Stomach (tissue), 9 donors: ENCODE data around the gene LSG1. TPM values are rescaled to one million over a fixed set of nuclear protein-coding genes. Genes with fewer than 3 reads are reported as not detected.

Experiments
- DNase-seq, 2 donors: peaks; one replicate each; pipeline versions ENCODE4 v3.0.0 to v3.0.0-alpha.2; 2013 to 2019
- H3K27ac ChIP-seq, 5 donors: fragments of 200-600 bp in 4 of 5; sonication (generic) in 4 of 5; one replicate each; pipeline ENCODE4 v1.5.1; 2013 to 2019; ENCODE audit warnings: mild to moderate bottlenecking in 1 of 5, moderate library complexity in 1 of 5
- H3K27me3 ChIP-seq, 3 donors: fragments of 200-600 bp; sonication (generic); one replicate each; pipeline ENCODE4 v1.5.1; 2017 to 2019; ENCODE audit warnings: mixed run types in 1 of 3
- H3K36me3 ChIP-seq, 4 donors: fragments of 200-600 bp; sonication (generic); 1 replicate in 3 of 4; 2 replicates in 1 of 4; pipeline ENCODE4 v1.5.1; 2016 to 2019
- H3K4me1 ChIP-seq, 4 donors: fragments of 200-600 bp; sonication (generic); one replicate each; pipeline ENCODE4 v1.5.1; 2016 to 2019
- H3K4me3 ChIP-seq, 4 donors: fragments of 200-600 bp; sonication (generic) in 3 of 4; one replicate each; pipeline ENCODE4 v1.5.1; 2016 to 2019; ENCODE audit warnings: mild to moderate bottlenecking in 1 of 4
- H3K9me3 ChIP-seq, 4 donors: fragments of 200-600 bp; sonication (generic); one replicate each; pipeline ENCODE4 v1.5.1; 2016 to 2019
- CTCF ChIP-seq, 7 experiments: fragments of 450-650 bp in 4 of 7; fragments of 200-600 bp in 3 of 7; sonication (generic) in 3 of 7; IDR thresholded peaks; one replicate each; pipeline ENCODE4 v1.5.1; 2016 to 2019; ENCODE audit warnings: antibody characterized with exemption in 7 of 7, control low read depth in 2 of 7, mild to moderate bottlenecking in 1 of 7
- EP300 ChIP-seq: sonication (generic); formaldehyde crosslinking; IDR thresholded peaks from one replicate; pipeline ENCODE4 v1.6.1; 2017; ENCODE audit warnings: antibody characterized with exemption
- POLR2A ChIP-seq, 4 donors: fragments of 450-650 bp; IDR thresholded peaks; one replicate each; pipeline ENCODE4 v1.6.1; 2016; ENCODE audit warnings: antibody characterized with exemption in 4 of 4, control low read depth in 2 of 4, mild to moderate bottlenecking in 1 of 4, moderate library complexity in 1 of 4
- POLR2AphosphoS5 ChIP-seq, 3 donors: sonication (generic); formaldehyde crosslinking; IDR thresholded peaks; one replicate each; pipeline ENCODE4 v1.6.1; 2016; ENCODE audit warnings: antibody characterized with exemption in 3 of 3
- WGBS, 5 donors: extraction: QIAGEN DNeasy Blood & Tissue Kit in 3 of 5; methylation state at CpG; one replicate each; pipeline versions ENCODE4 v1.1.5 to v1.1.7; 2013 to 2018; 5-methylcytosine and 5-hydroxymethylcytosine counted together
- intact Hi-C: fragments of 100-400 bp; cut with DNase I; formaldehyde crosslinking; loops from one replicate; pipeline ENCODE4 v1.15.1; 2023; ENCODE audit warnings: low total_unique reads
- polyA plus RNA-seq, 3 donors: library from polyadenylated mRNA; stranded (reverse); fragments of 200-250 nt; gene quantifications; one replicate each; pipeline ENCODE4 v1.2.3, GENCODE V29; 2013
- total RNA-seq, 5 donors: library from RNA; depleted of rRNA; stranded (reverse); fragments of >200 nt; gene quantifications; one replicate each; pipeline versions ENCODE4 v1.1.0 to v1.2.3, GENCODE V29; 2014 to 2016
- donor health status: healthy with polysubstance abuse.
- donor health status: Bipolar disorder and iron deficiency.
- donor health status: healthy.

The LSG1 gene
- total and polyA plus RNA-seq, 8 donors = 7.2 to 240 (median 25.8) TPM

GRCh38 chr3:194612221-194612620 is 59.8 kb downstream of the LSG1 start:
- H3K27ac ChIP-seq = no peak overlapping the region

GRCh38 chr3:194610689-194611088 is 61.3 kb downstream of the LSG1 start:
- DNase-seq = no peak
- no peaks in the 10 kb centered on the region for H3K27me3 ChIP-seq
- peaks cover 0 to 19% (median 12%) of the 10 kb centered on the region in 4 donors for H3K36me3 ChIP-seq
- no peaks in the 10 kb centered on the region for H3K4me1 ChIP-seq
- intact Hi-C loops = no loop called here
- no peak overlapping the region for H3K27ac ChIP-seq
- TF ChIP-seq POLR2A (IDR thresholded peaks at IDR 0.05) = no peak
- TF ChIP-seq CTCF (IDR thresholded peaks at IDR 0.05) = no peak
- TF ChIP-seq POLR2AphosphoS5 (IDR thresholded peaks at IDR 0.05) = no peak
- no peak for TF ChIP-seq EP300
- no peaks in the 10 kb centered on the region for H3K9me3 ChIP-seq
- H3K4me3 ChIP-seq = no peak overlapping the region
- WGBS, 5 donors = 90 to 96% (median 96%) methylated on average over 3 of the region's 3 CpGs

More at GRCh38 chr3:194612221-194612620, 59.8 kb downstream of the LSG1 start:
- 73 to 82% (median 75%) methylated on average over 8 of the region's 8 CpGs for WGBS, 5 donors
- intact Hi-C loops = no loop called here
- TF ChIP-seq CTCF (IDR thresholded peaks at IDR 0.05) (no peak), POLR2AphosphoS5 (IDR thresholded peaks at IDR 0.05) (no peak), POLR2A (IDR thresholded peaks at IDR 0.05) (no peak), EP300 (no peak)
- Histone ChIP-seq H3K4me3 (no peak overlapping the region), H3K9me3 (no peaks in the 10 kb centered on the region), H3K4me1 (no peaks in the 10 kb centered on the region), H3K27me3 (no peaks in the 10 kb centered on the region), H3K36me3 (peaks cover 0 to 27% (median 17%) of the 10 kb centered on the region in 4 donors)
- no peak for DNase-seq

- no peaks in the 10 kb centered on the region for H3K4me1 ChIP-seq
Measured at GRCh38 chr3:194609601-194610000, 62.4 kb downstream of the LSG1 start.

GRCh38 chr3:194608981-194609380 is 63.0 kb downstream of the LSG1 start:
- 88 to 95% (median 92%) methylated on average over 9 of the region's 9 CpGs for WGBS, 5 donors
- Histone ChIP-seq H3K9me3 (no peaks in the 10 kb centered on the region), H3K27ac (no peak overlapping the region), H3K27me3 (no peaks in the 10 kb centered on the region), H3K4me1 (no peaks in the 10 kb centered on the region), H3K36me3 (peaks cover 0 to 11% (median 7%) of the 10 kb centered on the region in 4 donors), H3K4me3 (no peak overlapping the region)
- DNase-seq = no peak
- intact Hi-C loops = no loop called here
- TF ChIP-seq CTCF (IDR thresholded peaks at IDR 0.05) (no peak), POLR2A (IDR thresholded peaks at IDR 0.05) (no peak), EP300 (no peak), POLR2AphosphoS5 (IDR thresholded peaks at IDR 0.05) (no peak)

More at GRCh38 chr3:194609601-194610000, 62.4 kb downstream of the LSG1 start:
- H3K27ac ChIP-seq = no peak overlapping the region
- peaks cover 0 to 8% (median 6%) of the 10 kb centered on the region in 4 donors for H3K36me3 ChIP-seq
- no peak for TF ChIP-seq EP300
- no peak for TF ChIP-seq POLR2A (IDR thresholded peaks at IDR 0.05)
- TF ChIP-seq POLR2AphosphoS5 (IDR thresholded peaks at IDR 0.05) = no peak
- intact Hi-C loops = no loop called here
- DNase-seq = no peak
- H3K4me3 ChIP-seq = no peak overlapping the region
- no peaks in the 10 kb centered on the region for H3K9me3 ChIP-seq
- WGBS, 5 donors = 89 to 93% (median 91%) methylated on average over 13 of the region's 13 CpGs
- no peaks in the 10 kb centered on the region for H3K27me3 ChIP-seq

GRCh38 chr3:194607592-194608389 is 64.2 kb downstream of the LSG1 start:
- no peaks in the 10 kb centered on the region for H3K27me3 ChIP-seq
- no peak for DNase-seq
- no peaks in the 10 kb centered on the region for H3K4me1 ChIP-seq
- intact Hi-C loops = no loop called here
- H3K4me3 ChIP-seq = no peak overlapping the region
- TF ChIP-seq POLR2AphosphoS5 (IDR thresholded peaks at IDR 0.05) (no peak), CTCF (IDR thresholded peaks at IDR 0.05) (no peak), EP300 (no peak), POLR2A (IDR thresholded peaks at IDR 0.05) (no peak)
- H3K36me3 ChIP-seq = peaks cover 0 to 17% (median 8%) of the 10 kb centered on the region in 4 donors
- WGBS, 5 donors = 69 to 78% (median 76%) methylated on average over 10 of the region's 10 CpGs
- H3K9me3 ChIP-seq = no peaks in the 10 kb centered on the region
- H3K27ac ChIP-seq = no peak overlapping the region
